H9 (cell line): Measurements from ENCODE around the gene MESD. TPM values are rescaled to one million over a fixed set of nuclear protein-coding genes. Genes with fewer than 3 reads are reported as not detected.
A peak's percentile ranks its signal among the peaks of the same experiment; 100 is the strongest.

Source experiments
- DNase-seq: peaks from one replicate; pipeline ENCODE4 v3.0.0-alpha.2; 2017
- H2AFZ ChIP-seq: one replicate; pipeline ENCODE4 v1.6.1; 2013; ENCODE audit warnings: mild to moderate bottlenecking, low read length, control low read depth, moderate library complexity
- H2AK5ac ChIP-seq: 2 replicates; pipeline ENCODE4 v1.6.1; 2013; ENCODE audit warnings: low read length, control low read depth, mixed read lengths; ENCODE audit not compliant: insufficient read length
- H2BK120ac ChIP-seq: one replicate; pipeline ENCODE4 v1.6.1; 2013; ENCODE audit warnings: low read depth, mild to moderate bottlenecking, low read length, control low read depth, inconsistent platforms; ENCODE audit not compliant: poor library complexity, severe bottlenecking
- H2BK12ac ChIP-seq: 2 replicates; pipeline ENCODE4 v1.6.1; 2013; ENCODE audit warnings: low read length, control low read depth, mixed read lengths, low read depth; ENCODE audit not compliant: insufficient read length
- H2BK15ac ChIP-seq: 2 replicates; pipeline ENCODE4 v1.6.1; 2013; ENCODE audit warnings: low read depth, low read length, control low read depth
- H2BK20ac ChIP-seq: one replicate; pipeline ENCODE4 v1.6.1; 2013; ENCODE audit warnings: low read depth, mild to moderate bottlenecking, low read length, control low read depth, inconsistent platforms; ENCODE audit not compliant: poor library complexity, severe bottlenecking
- H2BK5ac ChIP-seq: 2 replicates; pipeline ENCODE4 v1.6.1; 2013; ENCODE audit warnings: low read length, control low read depth, mixed read lengths; ENCODE audit not compliant: insufficient read length
- H3K14ac ChIP-seq: 2 replicates; pipeline ENCODE4 v1.6.1; 2013; ENCODE audit warnings: low read length, control low read depth; ENCODE audit not compliant: insufficient read depth
- H3K18ac ChIP-seq: 2 replicates; pipeline ENCODE4 v1.6.1; 2013; ENCODE audit warnings: low read depth, mild to moderate bottlenecking, mixed read lengths, low read length, control low read depth; ENCODE audit not compliant: insufficient read length
- H3K23ac ChIP-seq: 2 replicates; pipeline ENCODE4 v1.6.1; 2013; ENCODE audit warnings: low read length, control low read depth, mixed read lengths, low read depth; ENCODE audit not compliant: insufficient read length
- H3K23me2 ChIP-seq: 2 replicates; pipeline ENCODE4 v1.6.1; 2013; ENCODE audit warnings: low read depth, mild to moderate bottlenecking, mixed read lengths, low read length, control low read depth; ENCODE audit not compliant: insufficient read length, poor library complexity, severe bottlenecking
- H3K27ac ChIP-seq: 2 replicates; pipeline ENCODE4 v1.5.1; 2013; ENCODE audit warnings: low read length, control low read depth, mixed read lengths, low read depth; ENCODE audit not compliant: insufficient read length
- H3K27me3 ChIP-seq: 2 replicates; pipeline ENCODE4 v1.6.1; 2013; ENCODE audit warnings: low read length, control low read depth, inconsistent platforms; ENCODE audit not compliant: insufficient read depth
- H3K4ac ChIP-seq: 2 replicates; pipeline ENCODE4 v1.6.1; 2013; ENCODE audit warnings: low read depth, mild to moderate bottlenecking, control low read depth, inconsistent platforms, low read length, moderate library complexity
- H3K4me1 ChIP-seq: 2 replicates; pipeline ENCODE4 v1.6.1; 2013; ENCODE audit warnings: low read length, control low read depth, inconsistent platforms; ENCODE audit not compliant: insufficient read depth
- H3K4me2 ChIP-seq: 2 replicates; pipeline ENCODE4 v1.6.1; 2013; ENCODE audit warnings: low read length, control low read depth, mixed read lengths; ENCODE audit not compliant: insufficient read length, insufficient read depth
- H3K56ac ChIP-seq: 2 replicates; pipeline ENCODE4 v1.6.1; 2013; ENCODE audit warnings: low read depth, mild to moderate bottlenecking, mixed read lengths, low read length, control low read depth; ENCODE audit not compliant: insufficient read length
- H3K79me1 ChIP-seq: 2 replicates; pipeline ENCODE4 v1.6.1; 2013; ENCODE audit warnings: low read depth, mild to moderate bottlenecking, moderate library complexity, low read length, control low read depth, inconsistent platforms; ENCODE audit not compliant: insufficient read depth, poor library complexity, severe bottlenecking
- H3K79me2 ChIP-seq: 2 replicates; pipeline ENCODE4 v1.6.1; 2013; ENCODE audit warnings: low read length, control low read depth, inconsistent platforms; ENCODE audit not compliant: insufficient read depth
- H3K9ac ChIP-seq: 2 replicates; pipeline ENCODE4 v1.6.1; 2013; ENCODE audit warnings: low read length, control low read depth, mixed read lengths; ENCODE audit not compliant: insufficient read length; ENCODE audit errors: extremely low read depth
- H3K9me3 ChIP-seq: one replicate; pipeline ENCODE4 v1.6.1; 2013; ENCODE audit warnings: low read depth, low read length, inconsistent platforms; ENCODE audit not compliant: control insufficient read depth
- H3T11ph ChIP-seq: one replicate; pipeline ENCODE4 v1.6.1; 2013; ENCODE audit warnings: mild to moderate bottlenecking, low read length, control low read depth, inconsistent platforms
- H4K20me1 ChIP-seq: one replicate; pipeline ENCODE4 v1.6.1; 2013; ENCODE audit not compliant: control insufficient read depth, insufficient read length, insufficient read depth
- H4K5ac ChIP-seq: 2 replicates; pipeline ENCODE4 v1.6.1; 2013; ENCODE audit warnings: low read depth, mild to moderate bottlenecking, mixed read lengths, low read length, control low read depth; ENCODE audit not compliant: insufficient read length
- H4K8ac ChIP-seq: replicated peaks from 2 replicates; pipeline ENCODE4 v1.6.1; 2013; ENCODE audit warnings: low read length, control low read depth, mixed read lengths, low read depth; ENCODE audit not compliant: insufficient read length
- H4K91ac ChIP-seq: 2 replicates; pipeline ENCODE4 v1.6.1; 2013; ENCODE audit warnings: low read depth, mild to moderate bottlenecking, moderate library complexity, mixed read lengths, low read length, control low read depth; ENCODE audit not compliant: insufficient read length
- H3K27ac Mint-ChIP-seq, 3 experiments: 2 replicates in 2 of 3; 3 replicates in 1 of 3; pipeline ENCODE4 v1.8.0; 2020 to 2021; ENCODE audit warnings: mixed read lengths in 3 of 3, mild to moderate bottlenecking in 1 of 3, moderate library complexity in 1 of 3
- H3K27me3 Mint-ChIP-seq: 2 replicates; pipeline ENCODE4 v1.8.0; 2021; ENCODE audit warnings: low read depth, mild to moderate bottlenecking, moderate library complexity, mixed read lengths
- H3K36me3 Mint-ChIP-seq, 3 experiments: 2 replicates in 2 of 3; 3 replicates in 1 of 3; pipeline ENCODE4 v1.8.0; 2020 to 2021; ENCODE audit warnings: low read depth in 3 of 3, mixed read lengths in 3 of 3; ENCODE audit not compliant: insufficient read depth in 1 of 3
- H3K4me1 Mint-ChIP-seq, 2 experiments: 2 replicates each; pipeline ENCODE4 v1.8.0; 2020; ENCODE audit warnings: mixed read lengths in 2 of 2
- H3K4me3 Mint-ChIP-seq, 2 experiments: 2 replicates in 1 of 2; 3 replicates in 1 of 2; pipeline ENCODE4 v1.8.0; 2020 to 2021; ENCODE audit warnings: mild to moderate bottlenecking in 2 of 2, mixed read lengths in 2 of 2, moderate library complexity in 1 of 2
- H3K9me3 Mint-ChIP-seq, 2 experiments: 2 replicates in 1 of 2; 3 replicates in 1 of 2; pipeline ENCODE4 v1.8.0; 2020; ENCODE audit warnings: mild to moderate bottlenecking in 2 of 2, mixed read lengths in 2 of 2, moderate library complexity in 1 of 2
- CTCF ChIP-seq: fragments of 200-600 bp; sonication (generic); conservative IDR thresholded peaks from 3 replicates; pipeline ENCODE4 v1.8.0; 2021; ENCODE audit warnings: antibody characterized with exemption, mild to moderate bottlenecking
- WGBS: extraction: QIAGEN DNeasy Blood & Tissue Kit; methylation state at CpG from one replicate; pipeline ENCODE4 v1.1.7; 2013; ENCODE audit warnings: missing lambda C conversion rate, low lambda C conversion rate, mixed read lengths; ENCODE audit not compliant: insufficient read length; ENCODE audit errors: extremely low coverage; 5-methylcytosine and 5-hydroxymethylcytosine counted together
- total RNA-seq: library from RNA; stranded (reverse); gene quantifications from 2 replicates; pipeline ENCODE4 v1.2.1, GENCODE V29; 2021

MESD gene
- total RNA-seq, 1 experiment from 2014 or later, result 29.1 TPM

GRCh38 chr15:80982205-80982604, 7.4 kb downstream of the MESD start:
- H3K4me1 Mint-ChIP-seq, result peaks cover 29 to 30% of the 10 kb centered on the region in 2 experiments
- no peak overlapping the region for H3K27ac ChIP-seq
- H3K27me3 ChIP-seq, result no peaks in the 10 kb centered on the region
- peaks cover 2% of the 10 kb centered on the region; the same call in 1 of the 2 replicates for H3K4me1 ChIP-seq
- H2BK5ac ChIP-seq, result no peak overlapping the region
- H3K23ac ChIP-seq, result no peak overlapping the region
- H3K9ac ChIP-seq, result no peak overlapping the region
- no CpG with 5 or more reads among the region's 2 CpGs for WGBS
- H2AK5ac ChIP-seq, result no peak overlapping the region
- no peaks in the 10 kb centered on the region for H3K9me3 Mint-ChIP-seq
- H3K27ac Mint-ChIP-seq, result peak overlapping the region in 1 of 3 experiments; percentile 18; a peak in 1 of 7 replicates
- no peak overlapping the region for H3K4me2 ChIP-seq
- H2BK12ac ChIP-seq, result no peak overlapping the region
- no peak overlapping the region for H2BK120ac ChIP-seq
- DNase-seq, result no peak
- peaks cover 17% of the 10 kb centered on the region for H3K79me1 ChIP-seq
- no peaks in the 10 kb centered on the region for H4K20me1 ChIP-seq
- no peak overlapping the region for H3K56ac ChIP-seq
- no peaks in the 10 kb centered on the region for H3K27me3 Mint-ChIP-seq
- peak; percentile 50; the same call in 2 of the 3 replicates for TF ChIP-seq CTCF
- H3K36me3 Mint-ChIP-seq, result peaks cover 20 to 39% (median 39%) of the 10 kb centered on the region in 3 experiments
- no peak overlapping the region for H4K8ac ChIP-seq
- no peak overlapping the region for H4K5ac ChIP-seq
- no peak overlapping the region for H3K4ac ChIP-seq
- H4K91ac ChIP-seq, result no peak overlapping the region
- H3T11ph ChIP-seq, result no peak overlapping the region
- no peak overlapping the region for H3K4me3 Mint-ChIP-seq
- no peak overlapping the region for H3K14ac ChIP-seq
- H2BK15ac ChIP-seq, result no peak overlapping the region
- no peak overlapping the region for H3K18ac ChIP-seq
- H3K9me3 ChIP-seq, result no peaks in the 10 kb centered on the region
- H3K79me2 ChIP-seq, result peaks cover 20% of the 10 kb centered on the region; the same call in 1 of the 2 replicates
- H2AFZ ChIP-seq, result no peak overlapping the region
- no peak overlapping the region for H2BK20ac ChIP-seq
- H3K23me2 ChIP-seq, result no peaks in the 10 kb centered on the region
